ENCODE data around the gene CDC6. TPM values are rescaled to one million over a fixed set of nuclear protein-coding genes. Genes with fewer than 3 reads are reported as not detected.

CDC6 gene
- total RNA-seq, 1 experiment from 2014 or later = 567 TPM

DNA sequence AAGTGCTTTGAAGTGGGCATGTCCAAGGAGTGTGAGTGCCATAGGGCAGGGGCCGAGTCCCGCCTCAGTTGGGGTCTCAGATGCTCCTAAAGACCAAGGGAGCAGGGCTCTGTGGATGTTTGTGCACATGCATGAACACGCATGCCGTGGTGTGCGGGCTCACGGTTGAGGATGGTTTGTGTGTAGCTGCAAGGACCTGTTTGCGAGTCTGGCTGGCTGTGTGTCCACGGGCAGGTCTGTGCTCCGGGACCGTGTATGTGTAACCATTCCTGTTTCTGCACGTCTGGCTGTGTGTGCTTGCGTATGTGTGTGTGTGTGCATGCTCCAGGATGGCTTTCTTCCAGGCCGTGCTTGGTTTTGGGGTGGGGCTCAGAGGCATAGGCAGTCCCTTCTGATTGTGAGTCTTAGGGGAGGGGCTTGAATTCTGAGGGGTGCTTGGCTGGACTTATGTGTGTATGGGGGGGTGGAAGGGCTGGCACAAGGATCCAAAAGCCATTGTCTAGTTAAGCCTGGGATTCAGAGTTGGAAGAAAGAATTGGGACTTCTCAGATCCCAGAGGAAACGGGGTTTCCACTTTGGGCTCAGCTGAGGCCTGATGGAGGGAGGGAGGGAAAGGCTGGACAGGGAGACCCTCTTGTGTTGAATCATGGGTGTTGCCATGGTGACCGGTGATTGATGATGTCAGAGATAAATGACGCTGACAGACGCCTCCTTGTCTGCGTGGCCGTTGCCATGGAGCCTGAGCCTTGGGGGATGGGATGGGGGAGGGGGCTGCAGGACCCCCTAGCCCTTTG is 62.4 kb downstream of the CDC6 start:
- Mint-ChIP-seq H3K4me3 (ENCODE audit: low read depth, unreplicated experiment) (no peak overlapping the region), H3K36me3 (ENCODE audit: insufficient read depth, unreplicated experiment) (peaks cover 79% of the 10 kb centered on the region), H3K27me3 (ENCODE audit: unreplicated experiment) (no peaks in the 10 kb centered on the region), H3K9me3 (ENCODE audit: low read depth, unreplicated experiment) (no peaks in the 10 kb centered on the region), H3K4me1 (ENCODE audit: low read depth, unreplicated experiment) (peaks cover 68% of the 10 kb centered on the region), H3K27ac (ENCODE audit: unreplicated experiment) (no peak overlapping the region)
- BruUV-seq (replicated peaks) = no TSS peak
- no peak for DNase-seq
- TF ChIP-seq, protein P1, sequence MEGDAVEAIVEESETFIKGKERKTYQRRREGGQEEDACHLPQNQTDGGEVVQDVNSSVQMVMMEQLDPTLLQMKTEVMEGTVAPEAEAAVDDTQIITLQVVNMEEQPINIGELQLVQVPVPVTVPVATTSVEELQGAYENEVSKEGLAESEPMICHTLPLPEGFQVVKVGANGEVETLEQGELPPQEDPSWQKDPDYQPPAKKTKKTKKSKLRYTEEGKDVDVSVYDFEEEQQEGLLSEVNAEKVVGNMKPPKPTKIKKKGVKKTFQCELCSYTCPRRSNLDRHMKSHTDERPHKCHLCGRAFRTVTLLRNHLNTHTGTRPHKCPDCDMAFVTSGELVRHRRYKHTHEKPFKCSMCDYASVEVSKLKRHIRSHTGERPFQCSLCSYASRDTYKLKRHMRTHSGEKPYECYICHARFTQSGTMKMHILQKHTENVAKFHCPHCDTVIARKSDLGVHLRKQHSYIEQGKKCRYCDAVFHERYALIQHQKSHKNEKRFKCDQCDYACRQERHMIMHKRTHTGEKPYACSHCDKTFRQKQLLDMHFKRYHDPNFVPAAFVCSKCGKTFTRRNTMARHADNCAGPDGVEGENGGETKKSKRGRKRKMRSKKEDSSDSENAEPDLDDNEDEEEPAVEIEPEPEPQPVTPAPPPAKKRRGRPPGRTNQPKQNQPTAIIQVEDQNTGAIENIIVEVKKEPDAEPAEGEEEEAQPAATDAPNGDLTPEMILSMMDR (IDR thresholded peaks at IDR 0.05; ENCODE audit: unreplicated experiment) = no peak
- intact Hi-C loops (cut with micrococcal nuclease; ENCODE audit: unreplicated experiment) = no loop called here
- CTCF ChIA-PET = interaction anchor here (0.7 to 37.0 kb wide), 2 partner anchors 31 to 179 kb away, joined by 4 to 1520 read pairs; partner anchors contain the start of gene RARA

DNA sequence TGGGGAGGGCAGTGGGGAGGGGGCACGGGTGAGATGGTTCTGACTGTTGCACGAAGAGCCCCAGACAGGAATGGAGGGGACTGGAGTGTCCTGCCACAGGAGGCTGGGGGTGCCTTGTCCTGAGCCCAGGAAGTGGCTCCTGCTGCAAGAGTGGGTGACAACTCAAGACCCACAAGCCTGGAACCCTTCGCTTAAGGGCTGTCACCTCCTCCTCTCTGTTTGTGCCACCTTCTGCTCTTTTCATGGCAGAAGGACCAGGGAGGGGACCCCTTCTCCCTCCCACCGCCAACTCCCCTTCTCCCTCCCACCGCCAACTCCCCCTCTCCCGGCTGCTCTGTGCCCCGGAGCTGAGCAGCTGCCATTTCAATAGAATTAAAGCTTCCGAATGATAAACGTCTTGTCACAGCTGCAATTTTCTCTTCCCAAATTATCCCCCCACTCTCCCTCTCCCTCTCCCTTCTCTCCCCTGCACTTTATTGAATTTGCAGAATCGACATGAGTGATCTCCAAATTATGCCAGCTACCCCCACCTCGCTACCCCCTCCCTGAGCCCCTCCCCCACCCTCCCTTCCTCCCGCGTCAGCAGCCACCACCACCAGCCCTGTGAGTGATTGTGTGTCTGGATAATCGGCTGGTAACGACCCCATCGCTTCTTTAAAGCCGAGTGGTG is 63.1 kb downstream of the CDC6 start:
- no peaks in the 10 kb centered on the region for H3K9me3 Mint-ChIP-seq (ENCODE audit: low read depth, unreplicated experiment)
- intact Hi-C loops (cut with micrococcal nuclease; ENCODE audit: unreplicated experiment) = no loop called here
- no TSS peak for BruUV-seq (replicated peaks)
- TF ChIP-seq, protein P1 (IDR thresholded peaks at IDR 0.05; ENCODE audit: unreplicated experiment) = no peak
- no peak overlapping the region for H3K4me3 Mint-ChIP-seq (ENCODE audit: low read depth, unreplicated experiment)
- CTCF ChIA-PET = interaction anchor here (0.6 to 37.0 kb wide), 6 partner anchors 31 to 559 kb away, joined by 3 to 1520 read pairs (median 4); partner anchors contain the start of gene RARA
- H3K4me1 Mint-ChIP-seq (ENCODE audit: low read depth, unreplicated experiment) = peaks cover 60% of the 10 kb centered on the region
- no peak overlapping the region for H3K27ac Mint-ChIP-seq (ENCODE audit: unreplicated experiment)
- DNase-seq = no peak
- peaks cover 78% of the 10 kb centered on the region for H3K36me3 Mint-ChIP-seq (ENCODE audit: insufficient read depth, unreplicated experiment)
- H3K27me3 Mint-ChIP-seq (ENCODE audit: unreplicated experiment) = no peaks in the 10 kb centered on the region

DNA sequence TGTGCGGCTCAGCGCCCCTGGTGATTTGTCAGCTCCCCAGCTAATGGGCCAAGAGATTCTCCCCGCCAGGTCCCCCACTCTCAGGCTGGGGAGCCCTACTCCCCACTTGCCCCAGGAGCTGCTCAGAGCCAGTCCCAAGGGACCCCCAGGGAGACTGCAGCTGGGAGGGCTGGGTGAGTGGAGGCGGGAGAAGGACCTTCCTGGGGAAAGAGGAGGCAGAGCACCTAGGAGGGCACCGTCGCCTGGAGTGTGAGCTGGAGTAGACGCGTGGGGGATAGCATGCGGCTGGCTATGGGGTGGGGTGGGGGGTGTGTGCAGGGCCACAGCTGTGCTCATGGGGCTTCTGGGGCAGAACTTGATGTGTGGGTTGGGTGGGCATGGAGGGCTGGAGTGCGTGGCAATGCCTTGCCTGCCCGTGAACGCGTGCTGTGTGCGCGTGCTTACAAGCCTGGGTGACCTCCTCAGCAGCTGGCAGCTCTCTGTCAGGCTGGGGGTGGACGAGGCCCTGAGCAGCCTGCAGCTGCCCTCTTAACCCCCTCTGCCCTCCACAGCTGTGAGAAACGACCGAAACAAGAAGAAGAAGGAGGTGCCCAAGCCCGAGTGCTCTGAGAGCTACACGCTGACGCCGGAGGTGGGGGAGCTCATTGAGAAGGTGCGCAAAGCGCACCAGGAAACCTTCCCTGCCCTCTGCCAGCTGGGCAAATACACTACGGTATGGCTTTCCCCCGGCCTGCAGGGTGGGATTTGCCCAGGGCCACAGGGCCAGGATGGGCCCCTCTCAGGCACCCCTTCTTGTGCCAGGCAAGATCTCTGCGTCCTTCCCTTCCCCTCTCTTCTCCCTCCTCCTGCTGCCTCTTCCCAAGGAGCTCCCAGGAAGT is 63.9 kb downstream of the CDC6 start:
- Mint-ChIP-seq H3K27ac (ENCODE audit: unreplicated experiment) (no peak overlapping the region), H3K9me3 (ENCODE audit: low read depth, unreplicated experiment) (no peaks in the 10 kb centered on the region), H3K4me1 (ENCODE audit: low read depth, unreplicated experiment) (peaks cover 53% of the 10 kb centered on the region), H3K4me3 (ENCODE audit: low read depth, unreplicated experiment) (no peak overlapping the region), H3K27me3 (ENCODE audit: unreplicated experiment) (no peaks in the 10 kb centered on the region), H3K36me3 (ENCODE audit: insufficient read depth, unreplicated experiment) (peaks cover 78% of the 10 kb centered on the region)
- CTCF ChIA-PET = interaction anchor here (0.5 to 37.0 kb wide), 12 partner anchors 7 to 560 kb away, joined by 3 to 1520 read pairs (median 4); partner anchors contain the start of gene RARA
- DNase-seq = no peak
- TF ChIP-seq, protein P1 (IDR thresholded peaks at IDR 0.05; ENCODE audit: unreplicated experiment) = no peak
- no TSS peak for BruUV-seq (replicated peaks)
- intact Hi-C loops (cut with micrococcal nuclease; ENCODE audit: unreplicated experiment) = no loop called here

DNA sequence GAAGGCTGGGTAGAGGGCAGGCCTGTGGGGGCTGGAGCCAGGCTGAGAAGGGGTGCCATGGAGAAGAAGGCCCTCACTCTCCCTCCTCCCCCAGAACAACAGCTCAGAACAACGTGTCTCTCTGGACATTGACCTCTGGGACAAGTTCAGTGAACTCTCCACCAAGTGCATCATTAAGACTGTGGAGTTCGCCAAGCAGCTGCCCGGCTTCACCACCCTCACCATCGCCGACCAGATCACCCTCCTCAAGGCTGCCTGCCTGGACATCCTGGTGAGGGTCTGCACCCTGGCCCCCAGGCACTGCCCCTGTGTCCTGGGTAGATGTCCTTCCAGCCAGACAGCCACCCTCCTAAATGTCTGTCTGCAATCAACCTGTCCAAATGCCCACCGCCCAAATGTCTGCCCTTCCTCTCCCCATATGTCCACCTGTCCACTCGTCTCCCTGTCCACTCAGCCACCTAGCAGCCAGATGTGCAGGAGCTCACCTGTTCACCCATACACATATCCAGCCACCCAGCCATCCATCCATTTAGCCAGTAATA is 64.6 kb downstream of the CDC6 start:
- intact Hi-C loops (cut with micrococcal nuclease; ENCODE audit: unreplicated experiment) = no loop called here
- no peak for DNase-seq
- Mint-ChIP-seq H3K9me3 (ENCODE audit: low read depth, unreplicated experiment) (no peaks in the 10 kb centered on the region), H3K4me3 (ENCODE audit: low read depth, unreplicated experiment) (no peak overlapping the region), H3K27ac (ENCODE audit: unreplicated experiment) (peak overlapping the region; percentile 0), H3K36me3 (ENCODE audit: insufficient read depth, unreplicated experiment) (peaks cover 86% of the 10 kb centered on the region), H3K4me1 (ENCODE audit: low read depth, unreplicated experiment) (peaks cover 46% of the 10 kb centered on the region), H3K27me3 (ENCODE audit: unreplicated experiment) (no peaks in the 10 kb centered on the region)
- CTCF ChIA-PET = interaction anchor here (0.5 to 37.0 kb wide), 8 partner anchors 7 to 181 kb away, joined by 3 to 1520 read pairs (median 8); partner anchors contain the start of gene RARA
- BruUV-seq (replicated peaks) = no TSS peak
- TF ChIP-seq, protein P1 (IDR thresholded peaks at IDR 0.05; ENCODE audit: unreplicated experiment) = no peak
